Measurements from ENCODE around the gene SMCHD1. TPM values are rescaled to one million over a fixed set of nuclear protein-coding genes. Genes with fewer than 3 reads are reported as not detected.

SMCHD1 gene
- total RNA-seq, 2 experiments from 2014 or later = 357 to 359 TPM

DNA sequence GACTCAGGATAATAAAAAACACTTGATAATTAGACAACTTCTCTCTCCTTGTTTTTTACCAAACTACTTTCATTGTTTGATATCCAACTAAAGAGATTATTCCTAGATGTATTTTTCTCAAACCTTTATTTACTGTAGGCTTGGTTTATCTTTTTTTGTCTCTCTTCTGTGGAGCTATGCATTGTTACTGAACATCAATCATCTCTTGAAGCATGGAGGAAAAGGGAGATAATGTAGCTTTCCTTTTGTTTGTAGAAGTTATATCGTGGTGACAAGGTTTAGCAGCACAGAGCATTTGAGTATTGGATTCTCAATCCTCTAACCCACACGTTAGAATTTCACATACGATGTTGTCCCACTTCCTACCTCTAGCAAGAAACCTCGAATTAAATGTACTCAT, 41.7 kb downstream of the SMCHD1 start:
- Histone ChIP-seq H3K4me3 (ENCODE audit: low read length) (no peak overlapping the region), H3K4me1 (ENCODE audit: insufficient read depth, low read length) (peaks cover 4% of the 10 kb centered on the region), H3K9me3 (ENCODE audit: control insufficient read depth in 1 of 2, insufficient read depth in 1 of 2, low read length in 2 of 2) (no peaks in the 10 kb centered on the region), H3K27me3 (ENCODE audit: control insufficient read depth in 1 of 2, insufficient read depth in 2 of 2, low read length in 2 of 2) (no peaks in the 10 kb centered on the region), H3K27ac (ENCODE audit: low read depth in 1 of 2, low read length in 2 of 2) (no peak overlapping the region), H3K36me3 (ENCODE audit: insufficient read depth, low read length) (peaks cover 97% of the 10 kb centered on the region)
- TF ChIP-seq, protein P1, sequence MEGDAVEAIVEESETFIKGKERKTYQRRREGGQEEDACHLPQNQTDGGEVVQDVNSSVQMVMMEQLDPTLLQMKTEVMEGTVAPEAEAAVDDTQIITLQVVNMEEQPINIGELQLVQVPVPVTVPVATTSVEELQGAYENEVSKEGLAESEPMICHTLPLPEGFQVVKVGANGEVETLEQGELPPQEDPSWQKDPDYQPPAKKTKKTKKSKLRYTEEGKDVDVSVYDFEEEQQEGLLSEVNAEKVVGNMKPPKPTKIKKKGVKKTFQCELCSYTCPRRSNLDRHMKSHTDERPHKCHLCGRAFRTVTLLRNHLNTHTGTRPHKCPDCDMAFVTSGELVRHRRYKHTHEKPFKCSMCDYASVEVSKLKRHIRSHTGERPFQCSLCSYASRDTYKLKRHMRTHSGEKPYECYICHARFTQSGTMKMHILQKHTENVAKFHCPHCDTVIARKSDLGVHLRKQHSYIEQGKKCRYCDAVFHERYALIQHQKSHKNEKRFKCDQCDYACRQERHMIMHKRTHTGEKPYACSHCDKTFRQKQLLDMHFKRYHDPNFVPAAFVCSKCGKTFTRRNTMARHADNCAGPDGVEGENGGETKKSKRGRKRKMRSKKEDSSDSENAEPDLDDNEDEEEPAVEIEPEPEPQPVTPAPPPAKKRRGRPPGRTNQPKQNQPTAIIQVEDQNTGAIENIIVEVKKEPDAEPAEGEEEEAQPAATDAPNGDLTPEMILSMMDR (IDR thresholded peaks at IDR 0.05) = no peak
- Mint-ChIP-seq H3K9me3 (no peaks in the 10 kb centered on the region), H3K4me1 (ENCODE audit: low read depth) (peaks cover 47% of the 10 kb centered on the region), H3K27ac (no peak overlapping the region), H3K36me3 (ENCODE audit: low read depth) (peaks cover 94% of the 10 kb centered on the region), H3K4me3 (no peak overlapping the region), H3K27me3 (no peaks in the 10 kb centered on the region)
- intact Hi-C loops (cut with DNase I, micrococcal nuclease) = loop anchor here (5.0 to 10.0 kb wide), 2 partner anchors 40 to 78 kb away; partner anchors contain the start of gene SMCHD1 (in 2 of the 2)
- ATAC-seq (ENCODE audit: poor library complexity) (peak; percentile 25), DNase-seq (no peak)
- POLR2A ChIA-PET = interaction anchor here (1.4 kb wide), 1 partner anchor 42 kb away, joined by 5 read pairs; the partner anchor contains the start of gene SMCHD1
- CTCF ChIA-PET = interaction anchor here (1.0 to 1.4 kb wide), 2 partner anchors 19 to 38 kb away, joined by 3 to 6 read pairs; no protein-coding TSS in a partner anchor

DNA sequence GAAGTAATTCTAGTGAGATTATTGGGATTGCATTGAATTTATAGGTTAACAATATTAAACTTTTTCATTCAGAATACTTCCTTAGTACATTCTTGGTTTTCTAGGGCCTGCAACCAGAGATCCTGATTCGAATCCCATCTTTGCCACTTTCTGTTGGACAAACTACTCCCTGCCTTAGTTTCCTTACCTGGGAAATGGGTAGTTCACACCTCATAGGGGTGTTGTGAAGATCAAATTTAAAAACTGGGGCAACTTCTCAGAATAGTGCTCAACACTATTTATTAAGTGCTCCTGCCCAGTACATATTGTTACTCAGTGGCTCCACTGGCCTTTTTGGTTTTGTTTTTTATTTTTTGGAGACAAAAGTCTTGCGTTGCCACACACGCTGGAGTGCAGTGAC, 43.5 kb downstream of the SMCHD1 start:
- no peak overlapping the region for H3K4me3 ChIP-seq (ENCODE audit: low read length)
- H3K27ac ChIP-seq (ENCODE audit: low read depth in 1 of 2, low read length in 2 of 2) = no peak overlapping the region
- peaks cover 96% of the 10 kb centered on the region for H3K36me3 ChIP-seq (ENCODE audit: insufficient read depth, low read length)
- TF ChIP-seq, protein P1 (IDR thresholded peaks at IDR 0.05) = no peak
- Mint-ChIP-seq H3K27me3 (no peaks in the 10 kb centered on the region), H3K4me1 (ENCODE audit: low read depth) (peaks cover 53% of the 10 kb centered on the region), H3K4me3 (no peak overlapping the region), H3K9me3 (no peaks in the 10 kb centered on the region), H3K36me3 (ENCODE audit: low read depth) (peaks cover 94% of the 10 kb centered on the region), H3K27ac (peak overlapping the region; percentile 17)
- H3K4me1 ChIP-seq (ENCODE audit: insufficient read depth, low read length) = peaks cover 4% of the 10 kb centered on the region
- no peaks in the 10 kb centered on the region for H3K9me3 ChIP-seq (ENCODE audit: control insufficient read depth in 1 of 2, insufficient read depth in 1 of 2, low read length in 2 of 2)
- DNase-seq (no peak), ATAC-seq (ENCODE audit: poor library complexity) (no peak)
- H3K27me3 ChIP-seq (ENCODE audit: control insufficient read depth in 1 of 2, insufficient read depth in 2 of 2, low read length in 2 of 2) = no peaks in the 10 kb centered on the region
- ChIA-PET POLR2A (interaction anchor here (1.7 to 3.3 kb wide), 2 partner anchors 43 to 62 kb away, joined by 4 to 12 read pairs; partner anchors contain the start of gene SMCHD1), CTCF (interaction anchor here (1.5 kb wide), 1 partner anchor 128 kb away, joined by 3 read pairs; the partner anchor contains the start of genes METTL4 and NDC80)
- intact Hi-C loops (cut with DNase I, micrococcal nuclease) = loop anchor here (5.0 to 10.0 kb wide), 2 partner anchors 42 to 76 kb away; partner anchors contain the start of gene SMCHD1 (in 2 of the 2)

DNA sequence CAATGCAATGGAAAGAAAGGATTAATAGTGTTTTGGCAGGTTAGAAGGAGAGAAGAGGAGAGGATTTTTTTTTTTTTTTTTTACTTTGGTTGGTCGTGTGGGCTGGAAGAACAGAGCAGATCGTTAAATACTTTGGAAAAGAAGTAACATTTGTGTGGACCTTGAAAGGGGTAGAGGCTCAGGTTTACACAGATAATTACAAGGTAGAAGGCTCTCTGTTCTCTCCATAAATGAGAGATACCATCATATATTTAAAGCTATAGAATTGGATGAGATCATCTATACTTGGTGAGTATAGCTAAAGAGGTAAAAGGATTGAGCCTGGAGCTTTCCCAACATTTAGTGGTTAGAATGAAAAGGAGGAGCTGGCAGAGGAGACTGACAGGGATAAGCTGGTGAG, 49.0 kb downstream of the SMCHD1 start:
- H3K4me1 ChIP-seq (ENCODE audit: insufficient read depth, low read length) = no peaks in the 10 kb centered on the region
- peak overlapping the region in 1 of 2 donors; percentile 37 for H3K27ac ChIP-seq (ENCODE audit: low read depth in 1 of 2, low read length in 2 of 2)
- no peak overlapping the region for H3K4me3 ChIP-seq (ENCODE audit: low read length)
- H3K9me3 ChIP-seq (ENCODE audit: control insufficient read depth in 1 of 2, insufficient read depth in 1 of 2, low read length in 2 of 2) = no peaks in the 10 kb centered on the region
- no peak for DNase-seq
- Mint-ChIP-seq H3K4me3 (no peak overlapping the region), H3K36me3 (ENCODE audit: low read depth) (peaks cover 92% of the 10 kb centered on the region), H3K27ac (peak overlapping the region; percentile 7), H3K9me3 (no peaks in the 10 kb centered on the region), H3K27me3 (no peaks in the 10 kb centered on the region), H3K4me1 (ENCODE audit: low read depth) (peaks cover 59% of the 10 kb centered on the region)
- ChIA-PET POLR2A (no interaction called here), CTCF (no interaction called here)
- no peak for ATAC-seq (ENCODE audit: poor library complexity)
- TF ChIP-seq, protein P1 (IDR thresholded peaks at IDR 0.05) = no peak
- intact Hi-C loops (cut with DNase I, micrococcal nuclease) = loop anchor here (2.0 to 5.0 kb wide), 2 partner anchors 18 to 33 kb away; no protein-coding TSS in a partner anchor
- no peaks in the 10 kb centered on the region for H3K27me3 ChIP-seq (ENCODE audit: control insufficient read depth in 1 of 2, insufficient read depth in 2 of 2, low read length in 2 of 2)
- peaks cover 97% of the 10 kb centered on the region for H3K36me3 ChIP-seq (ENCODE audit: insufficient read depth, low read length)
